Activated T-helper 1 cell treated with anti-CD3 and anti-CD28 coated beads, Interleukin-2, amount 50 U/mL, for 16 hours (primary cell): ENCODE measurements around the gene TOR1B.

Experiments used
- DNase-seq, 2 donors: peaks; one replicate each; pipeline ENCODE4 v3.0.0-alpha.2; 2020; ENCODE audit warnings: low read depth in 1 of 2, low spot score in 1 of 2

The TOR1B gene

DNA sequence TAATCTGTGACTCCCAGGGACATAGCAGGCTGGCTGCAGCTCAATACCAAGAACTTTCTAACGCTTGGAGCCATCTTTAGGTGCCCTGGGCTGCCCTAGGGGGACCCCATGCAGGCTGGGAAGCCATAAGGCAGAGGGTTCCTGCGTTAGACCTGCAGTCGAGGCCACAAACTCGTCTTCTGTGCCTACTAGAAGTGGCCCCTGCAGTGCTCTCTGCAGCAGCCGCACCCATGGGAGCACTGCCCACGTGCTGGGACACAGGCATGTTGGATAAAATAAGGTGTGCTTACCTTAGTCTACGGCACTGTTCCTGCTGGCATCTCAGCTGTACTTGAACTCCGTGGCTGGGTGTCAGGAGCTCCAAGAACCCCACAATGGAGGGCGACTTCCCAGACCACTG is 9.4 kb downstream of the TOR1B start:
- no peak for DNase-seq

DNA sequence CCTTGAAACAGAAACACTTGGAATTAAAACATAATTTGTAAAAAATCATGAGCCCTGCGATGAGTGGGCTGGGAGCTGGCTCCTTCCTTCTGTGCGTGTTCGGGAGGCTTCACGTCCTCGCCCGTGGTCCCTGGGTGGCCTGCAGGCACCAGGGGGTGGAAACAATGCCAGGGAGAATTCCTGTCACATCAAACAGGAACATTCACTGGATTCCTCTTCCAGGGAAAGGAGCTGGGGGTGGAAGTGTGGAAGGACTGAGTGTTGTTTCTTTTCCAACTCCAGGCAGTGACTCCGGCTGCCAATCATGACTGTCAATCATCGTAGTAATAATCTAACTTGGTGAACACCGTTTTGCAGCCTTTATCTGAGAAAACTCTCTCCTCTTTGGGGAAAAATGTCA is 10.7 kb downstream of the TOR1B start:
- DNase-seq, result no peak

DNA sequence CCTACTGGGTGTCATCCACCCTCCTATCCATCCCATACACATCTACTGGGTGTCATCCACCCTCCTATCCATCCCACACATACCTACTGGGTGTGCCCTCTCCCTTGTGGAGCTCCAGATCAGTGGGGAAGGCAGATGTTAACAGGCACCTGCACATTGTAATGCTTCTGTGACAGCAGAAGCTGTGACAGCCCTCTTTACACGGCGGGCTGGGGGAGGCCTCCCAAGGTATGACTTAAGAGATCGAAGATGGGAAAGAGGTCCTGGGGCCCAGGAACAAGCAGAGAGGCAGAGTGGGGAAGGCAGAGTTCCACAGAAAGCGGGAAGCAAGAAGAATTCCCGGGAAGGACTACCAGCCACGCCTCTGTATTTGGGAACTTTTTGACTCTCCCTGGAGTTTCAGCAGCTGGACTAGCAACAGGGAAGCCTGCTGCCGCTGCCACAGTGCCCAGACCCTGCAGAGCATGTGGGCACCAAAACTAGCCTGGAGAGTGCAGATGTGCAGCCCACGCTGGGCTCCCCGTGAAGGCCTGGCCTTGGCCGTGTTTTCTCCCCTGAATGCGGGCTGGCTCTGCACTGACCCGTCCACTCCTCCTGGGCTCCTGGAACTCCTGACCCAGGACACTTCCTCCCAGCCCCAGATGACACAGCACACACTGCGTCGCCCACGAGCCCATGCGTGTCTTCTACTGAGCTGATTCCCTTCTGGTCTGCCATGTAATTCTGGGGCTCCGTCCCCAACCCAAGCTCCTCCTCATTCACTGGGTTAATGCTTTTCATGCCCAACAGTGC is 11.6 kb downstream of the TOR1B start:
- no peak for DNase-seq

GRCh38 chr9:129815278-129815677 is 12.3 kb downstream of the TOR1B start:
- DNase-seq, result no peak

GRCh38 chr9:129816501-129817435 is 13.8 kb downstream of the TOR1B start:
- DNase-seq, result no peak

DNA sequence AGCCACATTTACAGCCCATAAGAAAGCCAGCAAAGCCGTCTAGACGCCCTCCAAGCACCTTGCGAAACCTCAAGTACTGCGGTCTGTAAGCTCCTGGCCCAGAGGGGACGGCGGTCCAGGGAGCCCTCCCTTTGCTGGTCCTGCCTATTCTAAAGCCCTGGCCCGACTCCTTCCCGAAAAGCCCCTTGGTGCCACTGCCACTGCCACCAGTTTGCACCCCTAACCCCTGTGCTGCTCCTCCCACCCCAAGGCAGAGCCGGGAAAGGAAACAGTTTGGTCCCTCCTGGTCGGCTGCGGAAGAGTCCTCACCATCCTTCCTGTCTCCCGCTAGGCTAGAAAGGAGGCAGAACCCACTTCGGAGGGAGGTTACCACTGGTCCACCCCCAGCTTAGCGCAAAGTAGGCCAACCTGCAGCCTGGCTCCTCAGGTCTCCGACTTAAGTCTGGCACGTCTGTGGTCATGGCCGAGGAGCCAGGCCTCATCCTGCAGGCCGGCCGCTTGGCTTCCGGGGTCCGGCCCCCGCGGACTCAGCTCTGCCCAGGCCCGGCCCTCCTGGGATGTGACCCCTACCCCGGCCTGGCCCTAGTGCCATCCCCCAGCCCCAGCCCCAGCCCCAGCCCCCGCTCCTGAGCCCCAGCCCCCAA is 20.0 kb downstream of the TOR1B start:
- no peak for DNase-seq

- no peak for DNase-seq
Measured at GRCh38 chr9:129823542-129823934, 20.6 kb downstream of the TOR1B start.

- peak; percentile 84 to 86 for DNase-seq
Measured at GRCh38 chr9:129823935-129824601, 21.1 kb downstream of the TOR1B start, which contains the start of gene TOR1A. Gene TOR1A, minus strand, starts transcription at chr9:129824136. Its CDS starts 51 bp downstream, at chr9:129824085.

- no peak for DNase-seq
Measured at GRCh38 chr9:129826344-129826743, 23.4 kb downstream of the TOR1B start.

DNA sequence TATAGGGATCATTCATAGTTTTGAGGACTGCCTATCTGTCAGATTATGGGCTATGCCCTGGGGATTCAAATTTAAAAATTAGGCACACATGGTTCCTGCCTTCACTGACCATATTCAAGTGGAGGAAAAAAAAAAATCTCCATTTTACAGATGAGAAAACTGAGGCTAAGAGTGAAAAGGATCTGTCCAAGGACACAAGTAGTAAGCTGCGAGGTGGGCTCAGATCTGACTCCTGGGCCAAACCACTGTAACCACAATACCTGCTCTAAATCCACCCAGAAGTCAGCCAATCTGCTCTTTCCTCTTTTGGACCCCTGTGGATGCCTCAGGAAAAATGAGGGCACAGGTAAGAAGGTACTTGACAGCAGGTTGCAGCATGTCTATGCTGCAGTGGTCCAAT is 23.8 kb downstream of the TOR1B start:
- no peak for DNase-seq

GRCh38 chr9:129828051-129828450 is 25.1 kb downstream of the TOR1B start:
- no peak for DNase-seq

DNA sequence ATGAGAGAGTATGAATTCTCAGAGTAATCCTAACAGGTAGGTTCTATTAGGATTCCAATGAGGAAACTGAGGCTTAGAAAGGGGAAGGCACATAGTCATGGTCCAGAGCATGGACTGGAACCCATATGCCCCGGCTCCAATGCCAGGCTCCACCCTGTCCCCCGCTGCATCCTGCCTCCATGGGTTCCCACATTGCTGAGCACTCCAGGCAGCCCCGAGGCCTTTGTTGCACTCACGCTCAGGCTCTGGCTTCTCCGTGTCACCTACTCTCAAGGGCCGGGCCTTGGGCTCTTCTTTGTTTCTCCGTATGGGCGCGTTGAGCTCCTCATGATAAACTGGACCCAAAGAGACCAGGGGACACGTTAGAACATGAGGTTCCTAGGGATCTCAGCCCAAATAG is 26.0 kb downstream of the TOR1B start:
- no peak for DNase-seq

DNA sequence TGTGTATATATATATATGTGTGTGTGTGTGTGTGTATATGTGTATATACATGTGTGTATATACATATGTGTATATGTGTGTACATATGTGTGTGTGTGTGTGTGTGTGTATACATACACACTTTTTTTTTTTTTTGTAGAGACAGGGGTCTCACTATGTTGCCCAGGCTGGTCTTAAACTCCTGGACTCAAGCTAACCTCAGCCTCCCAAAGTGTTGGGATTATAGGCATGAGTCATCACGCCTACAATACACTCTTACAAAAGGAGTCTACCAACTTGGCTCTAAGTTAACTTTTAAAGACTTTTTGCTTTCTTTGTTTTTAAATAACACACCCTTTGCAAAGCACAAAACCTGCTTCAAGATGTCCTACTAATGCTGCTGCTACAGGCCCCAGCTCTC is 30.0 kb downstream of the TOR1B start:
- no peak for DNase-seq

DNA sequence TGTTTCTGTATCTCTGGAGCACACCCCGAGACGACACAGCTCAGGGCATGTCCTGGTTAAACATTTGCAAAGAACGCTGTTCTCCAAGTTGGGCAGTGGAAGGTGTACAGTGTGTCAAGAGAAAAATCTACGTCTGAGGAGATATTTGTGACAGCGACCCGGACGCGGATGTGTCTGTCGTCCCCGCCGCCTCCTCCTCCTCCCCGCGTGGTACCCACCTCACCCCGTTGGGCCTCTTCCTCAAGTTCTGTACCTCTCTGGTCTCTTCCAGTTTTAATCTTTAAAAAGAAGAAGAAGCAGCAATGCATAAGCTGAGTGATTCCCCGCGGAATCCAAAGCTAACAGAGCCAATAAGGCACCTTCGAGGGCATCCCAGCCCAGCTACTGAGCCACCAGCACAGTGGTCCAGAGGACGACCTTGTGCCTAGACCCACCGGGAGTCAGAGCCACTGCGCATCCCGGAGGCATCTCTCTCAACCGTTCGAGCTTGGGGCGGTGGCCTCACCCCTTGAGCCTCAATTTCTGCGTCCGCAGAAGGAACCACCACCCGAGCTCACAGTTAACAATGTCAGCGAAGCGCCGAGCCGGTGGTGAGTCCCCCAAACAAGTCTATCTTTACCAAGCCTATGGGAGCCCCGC is 31.6 kb downstream of the TOR1B start:
- no peak for DNase-seq

GRCh38 chr9:129835128-129835859 is 32.3 kb downstream of the TOR1B start, which contains the start of the genes C9orf78 and USP20:
Gene C9orf78, minus strand, starts transcription at chr9:129835275. Its CDS starts 54 bp downstream, at chr9:129835221.
Gene USP20, plus strand, starts transcription at chr9:129835458. Its CDS starts 17,098 bp downstream, at chr9:129852556.
- DNase-seq, result peak; percentile 90 to 97

GRCh38 chr9:129835860-129836223 is 32.9 kb downstream of the TOR1B start:
- no peak for DNase-seq

DNA sequence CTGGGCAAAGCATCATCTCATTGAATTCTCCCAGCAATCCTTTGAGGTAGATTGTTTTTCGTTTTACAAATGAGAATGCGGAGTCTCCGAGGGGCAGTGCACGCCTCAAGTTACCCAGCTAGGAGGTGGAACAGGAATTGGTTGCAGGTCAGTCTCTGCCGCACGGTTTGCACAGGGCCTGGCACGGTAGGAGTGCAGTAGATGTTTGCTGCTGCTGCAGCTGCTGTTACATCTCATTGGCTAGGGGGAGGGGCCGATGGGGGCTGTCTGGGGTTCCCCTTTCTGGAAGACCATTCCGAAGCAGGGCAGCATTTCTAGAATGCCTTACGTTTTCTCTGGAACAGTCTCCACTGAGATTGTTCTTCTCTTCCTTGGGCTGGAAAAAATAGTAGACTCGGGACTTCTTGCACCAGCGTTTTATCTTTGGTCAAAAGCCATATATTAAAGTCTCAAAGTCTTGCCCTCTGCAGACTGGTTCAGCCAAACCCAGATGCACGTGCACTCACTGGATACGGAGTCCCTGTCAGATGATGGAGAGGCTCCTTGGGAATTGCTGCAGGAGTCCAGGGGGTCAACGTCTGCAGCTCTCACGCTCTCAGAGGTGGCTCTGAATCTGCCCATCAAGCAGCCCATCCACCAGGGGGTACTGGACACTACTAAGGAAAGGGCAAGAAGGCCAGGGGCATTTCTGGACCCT is 33.5 kb downstream of the TOR1B start:
- DNase-seq, result peak in 1 of 2 donors; percentile 16

DNA sequence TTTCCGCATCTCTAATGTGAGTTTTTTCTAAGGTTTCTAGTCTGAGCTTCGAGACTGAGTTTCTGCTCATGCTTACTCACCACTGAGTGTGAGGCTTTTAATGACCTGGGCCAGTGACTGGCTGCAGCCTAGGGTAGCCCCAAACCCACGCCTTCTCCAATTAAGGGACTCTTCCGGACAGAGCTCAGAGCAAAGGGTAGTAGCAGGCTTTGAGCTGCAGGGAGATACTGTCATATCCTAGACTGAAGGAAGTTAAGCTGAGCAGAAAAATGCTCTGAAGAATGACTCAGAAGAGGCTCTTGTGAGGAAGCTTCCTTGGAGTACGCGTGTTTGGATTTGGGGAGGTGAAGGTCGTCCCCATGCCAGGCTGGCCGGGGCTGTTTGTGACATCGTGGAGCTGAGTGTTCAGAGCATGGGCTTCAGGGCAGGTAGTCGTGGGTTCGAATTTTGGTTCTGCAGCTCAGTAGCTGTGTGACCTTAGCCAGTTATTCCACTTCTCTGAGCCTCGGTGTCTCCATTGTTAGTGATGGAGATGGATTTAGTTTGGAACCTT is 35.8 kb downstream of the TOR1B start:
- no peak for DNase-seq
